K562 (cell line): ENCODE data around the gene TSG101. TPM values are rescaled to one million over a fixed set of nuclear protein-coding genes. Genes with fewer than 3 reads are reported as not detected.

ENCODE experiments used
- DIDO1 ChIP-seq: fragments of 450-650 bp; IDR thresholded peaks from 2 replicates; pipeline ENCODE4 v1.6.1; 2016; ENCODE audit warnings: low read depth, missing biosample characterization, missing genetic modification characterization
- EP300 ChIP-seq: IDR thresholded peaks from 2 replicates; pipeline ENCODE4 v1.6.1; 2012; ENCODE audit warnings: low read length, improper control_type of control experiment
- HNRNPK ChIP-seq: fragments of 200-400 bp; formaldehyde crosslinking; IDR thresholded peaks from one replicate; pipeline ENCODE4 v1.6.1; 2018; ENCODE audit warnings: mild to moderate bottlenecking, low read depth, low read length; ENCODE audit not compliant: poor library complexity, severe bottlenecking
- ILF3 ChIP-seq: fragments of 450-650 bp; IDR thresholded peaks from 2 replicates; pipeline ENCODE4 v1.6.1; 2018; ENCODE audit warnings: antibody characterized with exemption, mild to moderate bottlenecking, moderate library complexity, borderline replicate concordance
- KDM4B ChIP-seq, 2 experiments: fragments of 450-650 bp in 1 of 2; sonication (generic) in 1 of 2; IDR thresholded peaks; 2 replicates each; pipeline ENCODE4 v1.6.1; 2016 to 2017; ENCODE audit warnings: borderline replicate concordance in 2 of 2, antibody characterized with exemption in 1 of 2, low read depth in 1 of 2, mild to moderate bottlenecking in 1 of 2
- NCOA6 ChIP-seq: fragments of 450-650 bp; IDR thresholded peaks from 2 replicates; pipeline ENCODE4 v1.6.1; 2017; ENCODE audit warnings: mild to moderate bottlenecking
- NFYB ChIP-seq: IDR thresholded peaks from 2 replicates; pipeline ENCODE4 v1.6.1; 2011; ENCODE audit warnings: mild to moderate bottlenecking, moderate library complexity; ENCODE audit not compliant: insufficient read length; ENCODE audit errors: extremely low read depth
- POLR2AphosphoS2 ChIP-seq: IDR thresholded peaks from 2 replicates; pipeline ENCODE4 v1.6.1; 2012; ENCODE audit warnings: low read length, improper control_type of control experiment
- PURB ChIP-seq: sonication (generic); formaldehyde crosslinking; IDR thresholded peaks from 2 replicates; pipeline ENCODE4 v1.9.0; 2021; ENCODE audit warnings: low read depth, mild to moderate bottlenecking, missing genetic modification reagents
- TAL1 ChIP-seq: fragments of 450-650 bp; IDR thresholded peaks from 2 replicates; pipeline ENCODE4 v1.6.1; 2016; ENCODE audit warnings: mild to moderate bottlenecking
- TBP ChIP-seq: optimal IDR thresholded peaks from 2 replicates; pipeline ENCODE3; 2011; ENCODE audit warnings: low read depth, low read length, improper control_type of control experiment
- TSHZ1 ChIP-seq: fragments of 250-450 bp; sonication (Bioruptor Pico); IDR thresholded peaks from 2 replicates; pipeline ENCODE4 v1.4.0; 2020; ENCODE audit warnings: mild to moderate bottlenecking, moderate library complexity
- ZBTB7A ChIP-seq: IDR thresholded peaks from 2 replicates; pipeline ENCODE4 v1.6.1; 2011; ENCODE audit warnings: low read depth, mild to moderate bottlenecking, low read length, moderate library complexity, borderline replicate concordance; ENCODE audit not compliant: control insufficient read depth
- ZC3H11A ChIP-seq: IDR thresholded peaks from 2 replicates; pipeline ENCODE4 v1.6.1; 2012; ENCODE audit warnings: low read depth, low read length, improper control_type of control experiment
- ZC3H8 ChIP-seq: fragments of 450-650 bp; IDR thresholded peaks from 2 replicates; pipeline ENCODE4 v1.6.1; 2017
- ZFPM2 ChIP-seq: fragments of 250-450 bp; sonication (Bioruptor Pico); IDR thresholded peaks from 2 replicates; pipeline ENCODE4 v1.5.1; 2022; ENCODE audit warnings: mild to moderate bottlenecking
- ZNF263 ChIP-seq: sonication (generic); formaldehyde crosslinking; IDR thresholded peaks from 2 replicates; pipeline ENCODE4 v1.8.0; 2022; ENCODE audit warnings: mild to moderate bottlenecking, missing genetic modification reagents, borderline replicate concordance
- ZNF316 ChIP-seq: fragments of 450-650 bp; IDR thresholded peaks from 2 replicates; pipeline ENCODE4 v1.6.1; 2016
- polyA plus RNA-seq, 8 experiments: library from polyadenylated mRNA; depleted of rRNA in 4 of 8; stranded (reverse) in 5 of 8; unstranded in 3 of 8; fragments of >200 nt; fragmentation: Nextera tagmentation in 2 of 8; fragmentation: Illumina TruSeq in 1 of 8; extraction: Ambion mirVana in 2 of 8; extraction: Trizol in 1 of 8; gene quantifications; 2 replicates each; pipeline versions ENCODE4 v1.2.1 to v1.2.3, GENCODE V29; 2011 to 2014; ENCODE audit warnings: inconsistent platforms in 1 of 8, missing spikeins in 1 of 8
- total RNA-seq, 7 experiments: library from RNA; depleted of rRNA in 6 of 7; stranded (reverse); fragments of >200 nt in 6 of 7; fragmentation: Illumina TruSeq in 2 of 7; extraction: Trizol in 2 of 7; gene quantifications; 2 replicates each; pipeline versions ENCODE4 v1.2.1 to v1.2.3, GENCODE V29; 2011 to 2021; ENCODE audit warnings: low replicate concordance in 1 of 7
- TF ChIP-seq, protein P1 (sequence below), 2 experiments: fragments of 250-450 bp in 1 of 2; fragments of 450-650 bp in 1 of 2; sonication (Bioruptor Pico) in 1 of 2; IDR thresholded peaks; 2 replicates each; pipeline versions ENCODE4 v1.6.1 to v1.8.0; 2016 to 2021; ENCODE audit warnings: mild to moderate bottlenecking in 2 of 2, moderate library complexity in 2 of 2, missing compliant biosample characterization in 1 of 2, missing genetic modification characterization in 1 of 2
- TF ChIP-seq, protein P2 (sequence below): fragments of 450-650 bp; IDR thresholded peaks from 2 replicates; pipeline ENCODE4 v1.6.1; 2016
- TF ChIP-seq, protein P3 (sequence below): sonication (generic); IDR thresholded peaks from 2 replicates; pipeline ENCODE4 v1.6.1; 2016
- TF ChIP-seq, protein P4 (sequence below): sonication (generic); formaldehyde crosslinking; IDR thresholded peaks from 2 replicates; pipeline ENCODE4 v1.8.0; 2022; ENCODE audit warnings: mild to moderate bottlenecking, missing genetic modification reagents

TSG101 gene
- total and polyA plus RNA-seq, 9 of the 15 experiments (the other 6 are each of a cell fraction or from before 2014, with no cell fraction given), result 24.6 to 141 (median 60.0) TPM

DNA sequence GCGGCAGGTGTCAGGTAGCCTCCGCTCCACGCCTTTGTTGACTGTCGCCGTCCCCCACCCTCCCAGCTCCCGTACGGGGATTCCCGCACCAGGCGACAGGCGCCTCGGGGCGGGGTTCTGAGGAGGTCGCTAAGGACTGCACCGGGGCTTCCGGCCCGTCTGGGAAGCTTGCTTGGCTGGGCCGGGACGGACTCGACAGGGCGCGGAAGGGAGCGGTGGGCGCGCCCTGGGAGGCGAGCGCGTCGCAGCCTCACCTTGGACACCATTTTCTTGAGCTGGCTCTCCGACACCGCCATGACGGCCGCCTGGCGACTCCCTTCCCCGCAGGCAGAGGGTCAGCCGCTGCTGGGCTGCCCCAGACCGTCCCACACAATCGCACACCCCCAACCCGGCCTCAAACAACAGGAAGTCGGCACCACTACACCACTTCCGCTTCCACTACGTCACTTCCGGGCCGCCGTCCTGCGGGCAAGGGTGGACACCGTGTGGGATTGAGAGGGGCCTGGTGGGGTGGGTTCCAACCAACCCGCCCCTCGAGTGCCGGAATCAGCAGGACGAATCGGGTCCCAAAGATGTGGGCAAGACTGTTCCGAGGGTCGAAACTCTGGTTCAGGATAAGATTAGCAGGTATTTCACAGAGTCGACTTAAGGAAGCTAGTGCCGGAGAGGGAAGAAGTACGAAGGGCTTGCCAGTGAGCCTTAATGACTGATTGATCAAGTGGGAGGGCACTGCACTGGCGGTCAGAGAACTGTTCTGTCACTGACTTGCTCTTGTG is at the start of gene TSG101 (continued):
- no peak for TF ChIP-seq NFYB
- no peak for TF ChIP-seq HNRNPK
- TF ChIP-seq ILF3, result no peak
- peak in 1 of 2 experiments; percentile 94; a peak in 1 of 4 replicates for TF ChIP-seq KDM4B (IDR thresholded peaks at IDR 0.05; ENCODE audit: borderline replicate concordance in 2 of 2, low read depth in 1 of 2)
- TF ChIP-seq ZC3H11A, result no peak
- 0 out of 2 replicates have a peak, but pooled peaks have one; percentile 30 for TF ChIP-seq DIDO1 (tag)
- no peak for TF ChIP-seq ZFPM2 (CRISPR knock-in tag)
- peak; percentile 83 for TF ChIP-seq ZBTB7A
- TF ChIP-seq ZNF263 (CRISPR knock-in tag), result no peak
- TF ChIP-seq, protein P1, sequence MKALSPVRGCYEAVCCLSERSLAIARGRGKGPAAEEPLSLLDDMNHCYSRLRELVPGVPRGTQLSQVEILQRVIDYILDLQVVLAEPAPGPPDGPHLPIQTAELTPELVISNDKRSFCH (CRISPR knock-in tag; IDR thresholded peaks at IDR 0.05), result no peak
- TF ChIP-seq, protein P1 (tag; IDR thresholded peaks at IDR 0.05), result peak; percentile 71
- TF ChIP-seq TSHZ1 (CRISPR knock-in tag), result no peak
- no peak for TF ChIP-seq EP300
- TF ChIP-seq, protein P2, sequence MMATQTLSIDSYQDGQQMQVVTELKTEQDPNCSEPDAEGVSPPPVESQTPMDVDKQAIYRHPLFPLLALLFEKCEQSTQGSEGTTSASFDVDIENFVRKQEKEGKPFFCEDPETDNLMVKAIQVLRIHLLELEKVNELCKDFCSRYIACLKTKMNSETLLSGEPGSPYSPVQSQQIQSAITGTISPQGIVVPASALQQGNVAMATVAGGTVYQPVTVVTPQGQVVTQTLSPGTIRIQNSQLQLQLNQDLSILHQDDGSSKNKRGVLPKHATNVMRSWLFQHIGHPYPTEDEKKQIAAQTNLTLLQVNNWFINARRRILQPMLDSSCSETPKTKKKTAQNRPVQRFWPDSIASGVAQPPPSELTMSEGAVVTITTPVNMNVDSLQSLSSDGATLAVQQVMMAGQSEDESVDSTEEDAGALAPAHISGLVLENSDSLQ, result peak; percentile 75
- no peak for TF ChIP-seq PURB (CRISPR knock-in tag)
- TF ChIP-seq, protein P3, sequence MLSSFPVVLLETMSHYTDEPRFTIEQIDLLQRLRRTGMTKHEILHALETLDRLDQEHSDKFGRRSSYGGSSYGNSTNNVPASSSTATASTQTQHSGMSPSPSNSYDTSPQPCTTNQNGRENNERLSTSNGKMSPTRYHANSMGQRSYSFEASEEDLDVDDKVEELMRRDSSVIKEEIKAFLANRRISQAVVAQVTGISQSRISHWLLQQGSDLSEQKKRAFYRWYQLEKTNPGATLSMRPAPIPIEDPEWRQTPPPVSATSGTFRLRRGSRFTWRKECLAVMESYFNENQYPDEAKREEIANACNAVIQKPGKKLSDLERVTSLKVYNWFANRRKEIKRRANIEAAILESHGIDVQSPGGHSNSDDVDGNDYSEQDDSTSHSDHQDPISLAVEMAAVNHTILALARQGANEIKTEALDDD, result no peak
- peak; percentile 73 for TF ChIP-seq TBP
- TF ChIP-seq ZNF316, result no peak
- no peak for TF ChIP-seq ZC3H8
- TF ChIP-seq NCOA6, result peak; percentile 75; the same call in 1 of the 2 replicates
- no peak for TF ChIP-seq TAL1
- TF ChIP-seq POLR2AphosphoS2, result peak; percentile 79
- TF ChIP-seq, protein P4, sequence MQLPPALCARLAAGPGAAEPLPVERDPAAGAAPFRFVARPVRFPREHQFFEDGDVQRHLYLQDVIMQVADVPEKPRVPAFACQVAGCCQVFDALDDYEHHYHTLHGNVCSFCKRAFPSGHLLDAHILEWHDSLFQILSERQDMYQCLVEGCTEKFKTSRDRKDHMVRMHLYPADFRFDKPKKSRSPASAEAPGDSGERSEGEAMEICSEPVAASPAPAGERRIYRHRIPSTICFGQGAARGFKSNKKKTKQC (CRISPR knock-in tag), result peak; percentile 48; the same call in 1 of the 2 replicates
